GM19328 (cell line): Measurements from ENCODE around the gene FAM20C.
"Not testable (repeated sequence)": the region's sequence is repeated elsewhere in the genome, so short reads cannot be mapped to it uniquely, and the experiment has no call there.

Experiments used
- ATAC-seq: cut with Tn5 transposase; IDR thresholded peaks from one replicate; pipeline ENCODE4 v1.9.1; 2021; ENCODE audit warnings: mild to moderate bottlenecking, moderate library complexity; ENCODE audit not compliant: unreplicated experiment

The FAM20C gene

DNA sequence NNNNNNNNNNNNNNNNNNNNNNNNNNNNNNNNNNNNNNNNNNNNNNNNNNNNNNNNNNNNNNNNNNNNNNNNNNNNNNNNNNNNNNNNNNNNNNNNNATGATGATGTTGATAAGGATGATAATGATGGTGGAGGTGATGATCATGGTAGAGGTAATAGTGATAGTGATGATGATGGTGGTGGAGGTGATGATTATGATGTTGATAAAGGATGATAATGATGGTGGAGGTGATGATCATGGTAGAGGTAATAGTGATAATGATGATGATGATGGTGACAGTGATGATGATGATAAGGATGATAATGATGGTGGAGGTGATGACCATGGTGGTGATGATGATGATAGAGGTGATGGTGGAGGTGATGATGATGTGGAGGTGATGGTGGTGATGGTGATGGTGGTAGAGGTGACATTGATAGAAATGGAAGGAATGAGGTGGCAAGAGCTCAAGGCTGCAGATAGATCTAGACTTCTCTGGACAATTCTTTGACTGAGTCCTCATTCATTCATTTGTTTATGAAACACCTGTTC, 47.8 kb downstream of the FAM20C start:
- ATAC-seq, result no peak

DNA sequence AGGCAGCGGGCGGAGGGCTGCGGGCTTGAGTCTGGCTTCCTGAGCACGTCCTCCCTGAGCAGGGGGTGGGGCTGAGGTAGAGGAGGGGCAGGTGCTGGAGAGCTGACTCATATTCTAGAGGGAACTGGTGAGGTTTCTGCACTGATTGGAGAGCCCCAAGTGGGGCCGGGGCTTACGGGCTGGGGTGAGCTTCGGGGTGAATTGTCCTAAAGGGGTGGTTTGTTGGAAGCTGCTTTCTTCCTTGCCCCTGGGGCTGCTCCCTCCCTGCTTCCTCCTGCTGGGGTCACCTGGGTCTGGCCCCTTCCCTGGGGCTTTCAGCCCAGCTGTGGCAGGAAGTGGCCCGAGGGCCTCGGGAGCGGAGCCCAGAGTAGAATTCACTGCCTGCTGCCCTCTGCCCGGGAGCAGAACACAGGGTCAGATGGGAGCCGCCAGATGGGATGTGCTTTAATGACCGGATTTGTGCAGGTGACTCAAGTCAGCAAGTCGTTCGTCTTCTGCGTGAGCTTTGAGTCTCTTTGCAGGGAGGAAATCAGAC, 48.6 kb downstream of the FAM20C start:
- ATAC-seq, result no peak

DNA sequence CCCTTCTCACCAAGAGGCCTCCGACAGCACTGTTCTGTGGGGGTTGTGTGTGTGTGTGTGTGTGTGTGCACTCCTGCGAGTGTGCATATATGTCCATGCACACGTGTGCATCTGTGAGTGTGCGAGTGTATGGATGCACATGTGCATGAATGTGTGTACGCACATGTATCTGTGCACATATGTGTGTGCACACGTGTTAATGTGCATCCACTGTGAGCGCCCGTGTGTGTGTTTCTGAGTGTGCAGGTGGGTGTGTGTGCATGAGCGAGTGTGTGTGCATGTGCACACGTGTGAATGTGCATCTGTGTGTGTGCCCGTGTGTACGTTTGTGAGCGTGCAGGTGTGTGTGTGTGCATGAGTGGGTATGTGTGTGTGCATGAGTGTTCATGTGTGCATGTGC, 49.1 kb downstream of the FAM20C start:
- ATAC-seq, result no peak

DNA sequence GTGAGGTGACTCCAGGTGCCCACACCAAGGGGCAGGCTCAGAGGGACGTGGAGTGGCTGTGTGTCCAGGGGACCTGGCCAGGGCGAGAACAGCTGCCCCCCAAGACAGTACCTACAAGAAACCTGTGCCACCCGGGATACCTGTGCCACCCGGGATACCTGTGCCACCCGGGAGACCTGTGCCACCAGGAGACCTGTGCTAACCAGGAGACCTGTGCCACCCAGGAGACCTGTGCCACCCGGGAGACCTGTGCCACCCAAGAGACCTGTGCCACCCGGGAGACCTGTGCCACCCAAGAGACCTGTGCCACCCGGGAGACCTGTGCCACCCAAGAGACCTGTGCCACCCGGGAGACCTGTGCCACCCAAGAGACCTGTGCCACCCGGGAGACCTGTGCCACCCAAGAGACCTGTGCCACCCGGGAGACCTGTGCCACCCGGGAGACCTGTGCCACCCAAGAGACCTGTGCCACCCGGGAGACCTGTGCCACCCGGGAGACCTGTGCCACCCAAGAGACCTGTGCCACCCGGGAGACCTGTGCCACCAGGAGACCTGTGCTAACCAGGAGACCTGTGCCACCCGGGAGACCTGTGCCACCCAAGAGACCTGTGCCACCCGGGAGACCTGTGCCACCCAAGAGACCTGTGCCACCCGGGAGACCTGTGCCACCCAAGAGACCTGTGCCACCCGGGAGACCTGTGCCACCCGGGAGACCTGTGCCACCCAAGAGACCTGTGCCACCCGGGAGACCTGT, 50.6 kb downstream of the FAM20C start:
- ATAC-seq, result not testable (repeated sequence)

DNA sequence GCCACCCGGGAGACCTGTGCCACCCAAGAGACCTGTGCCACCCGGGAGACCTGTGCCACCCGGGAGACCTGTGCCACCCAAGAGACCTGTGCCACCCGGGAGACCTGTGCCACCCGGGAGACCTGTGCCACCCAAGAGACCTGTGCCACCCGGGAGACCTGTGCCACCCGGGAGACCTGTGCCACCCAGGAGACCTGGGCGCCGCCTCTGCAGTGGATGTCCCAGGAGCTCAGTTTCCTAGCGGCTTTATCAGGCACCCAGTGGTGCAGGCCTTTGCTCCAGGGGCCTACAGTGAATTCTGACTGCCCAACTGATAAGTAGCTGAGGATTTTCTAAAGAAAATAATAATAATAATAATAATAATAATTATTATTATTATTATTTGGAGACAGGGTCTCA, 51.2 kb downstream of the FAM20C start:
- not testable (repeated sequence) for ATAC-seq

DNA sequence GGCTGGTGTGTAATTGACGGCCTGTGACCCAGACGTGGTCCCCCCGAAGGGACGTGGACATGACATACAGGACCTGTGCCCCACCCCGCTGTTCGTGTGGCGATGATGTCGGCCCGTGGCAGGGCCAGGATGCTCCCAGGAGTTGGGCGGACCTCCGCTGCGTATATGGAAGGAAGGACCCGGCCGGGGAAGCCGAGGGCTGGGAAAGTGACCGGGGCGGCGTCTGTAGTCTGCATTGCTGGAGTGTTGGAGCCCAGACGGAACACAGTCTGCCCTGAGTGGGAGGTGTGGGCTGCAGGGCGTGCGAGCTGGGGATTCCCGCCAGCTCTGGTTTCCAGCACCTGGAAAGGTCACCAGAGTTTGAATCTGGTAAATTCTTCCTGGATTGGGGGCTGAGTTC, 52.6 kb downstream of the FAM20C start:
- no peak for ATAC-seq

DNA sequence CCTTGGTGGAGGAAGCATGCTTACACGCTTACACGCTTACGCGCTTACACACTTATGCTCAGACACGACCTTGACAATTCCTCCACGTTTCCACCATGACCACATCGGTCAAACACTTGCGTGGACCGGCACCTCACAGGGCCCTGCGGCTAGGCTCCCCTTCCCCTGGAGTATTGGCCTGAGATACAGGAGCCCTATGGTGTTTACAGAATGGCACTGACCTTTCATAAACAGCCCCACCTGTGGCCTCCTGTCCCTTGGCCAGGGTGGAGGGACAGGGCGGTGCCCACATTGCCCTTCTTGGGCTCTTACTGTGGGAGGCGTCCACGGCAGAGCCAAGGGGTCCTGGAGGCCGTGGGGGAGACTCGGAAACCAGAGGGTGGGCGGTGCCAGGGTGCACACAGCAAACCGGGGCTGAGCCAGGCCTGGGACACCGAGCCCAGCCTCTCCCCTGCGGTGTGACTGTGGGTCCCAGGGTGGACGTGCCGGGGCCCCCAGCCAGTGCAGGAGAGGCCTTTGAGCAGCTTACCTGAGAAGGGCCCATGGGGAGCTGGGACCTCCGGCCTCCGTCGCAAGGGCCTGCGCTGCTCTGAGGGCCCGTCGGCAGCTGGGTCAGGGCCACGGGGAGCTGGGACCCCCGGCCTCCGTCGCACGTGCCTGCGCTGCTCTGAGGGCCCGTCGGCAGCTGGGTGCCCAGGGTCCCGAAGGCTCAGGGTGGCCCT, 53.4 kb downstream of the FAM20C start:
- no peak for ATAC-seq

DNA sequence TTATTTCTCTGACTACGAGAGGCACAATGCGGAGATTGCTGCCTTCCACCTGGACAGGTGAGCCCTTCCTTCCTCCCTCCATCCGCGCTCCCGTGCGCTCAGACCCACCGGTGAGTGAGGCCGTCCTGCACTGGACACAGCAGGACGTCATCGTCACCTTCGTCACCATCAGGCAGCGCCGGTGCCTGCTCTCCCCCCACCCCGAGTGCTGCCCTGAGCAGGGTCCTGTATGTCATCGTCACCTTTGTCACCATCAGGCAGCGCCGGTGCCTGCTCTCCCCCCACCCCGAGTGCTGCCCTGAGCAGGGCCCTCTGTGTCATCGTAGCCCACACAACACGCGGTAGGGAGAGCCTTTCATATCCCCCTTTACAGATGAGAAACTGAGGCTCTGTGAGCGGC, 54.1 kb downstream of the FAM20C start:
- ATAC-seq, result no peak

DNA sequence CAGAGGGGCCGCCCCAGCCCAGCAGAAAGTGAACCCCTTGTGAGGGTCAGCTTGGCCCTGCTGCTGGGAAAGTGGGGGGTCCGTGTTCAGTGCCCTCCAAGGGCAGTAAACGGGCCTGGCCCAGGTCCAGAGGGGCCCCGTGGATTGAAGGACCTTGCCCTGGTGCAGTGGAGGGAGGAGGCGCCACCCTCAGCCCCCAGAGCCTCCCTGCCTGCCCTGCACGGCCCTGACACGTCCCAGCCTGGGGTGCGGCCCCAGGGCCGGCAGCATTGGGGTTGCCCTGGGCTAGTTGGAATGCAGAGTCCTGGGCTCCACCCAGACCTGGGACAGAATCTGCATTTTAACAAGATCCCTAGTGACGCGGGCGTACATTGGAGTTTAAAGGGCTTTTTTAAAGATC, 54.8 kb downstream of the FAM20C start:
- no peak for ATAC-seq

DNA sequence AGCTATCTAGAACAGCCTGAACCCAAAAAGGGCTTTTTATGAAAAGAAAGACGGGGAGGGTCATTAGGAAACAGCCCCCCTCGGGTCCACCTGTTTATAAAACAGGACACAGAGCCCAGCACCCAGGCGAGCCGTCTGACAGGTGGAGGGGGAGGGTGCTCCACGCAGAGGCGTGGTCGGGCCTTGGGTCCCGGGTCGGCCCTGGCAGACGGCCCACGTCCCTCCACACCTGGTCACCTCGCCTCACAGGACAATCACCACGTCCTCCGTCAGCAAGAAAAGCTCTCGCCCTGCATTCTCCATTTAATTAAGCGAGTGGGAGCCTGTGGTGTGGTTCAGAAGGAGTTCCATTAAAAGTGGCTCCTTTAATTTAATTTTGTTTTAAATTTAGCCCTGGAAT, 55.3 kb downstream of the FAM20C start:
- ATAC-seq, result no peak

DNA sequence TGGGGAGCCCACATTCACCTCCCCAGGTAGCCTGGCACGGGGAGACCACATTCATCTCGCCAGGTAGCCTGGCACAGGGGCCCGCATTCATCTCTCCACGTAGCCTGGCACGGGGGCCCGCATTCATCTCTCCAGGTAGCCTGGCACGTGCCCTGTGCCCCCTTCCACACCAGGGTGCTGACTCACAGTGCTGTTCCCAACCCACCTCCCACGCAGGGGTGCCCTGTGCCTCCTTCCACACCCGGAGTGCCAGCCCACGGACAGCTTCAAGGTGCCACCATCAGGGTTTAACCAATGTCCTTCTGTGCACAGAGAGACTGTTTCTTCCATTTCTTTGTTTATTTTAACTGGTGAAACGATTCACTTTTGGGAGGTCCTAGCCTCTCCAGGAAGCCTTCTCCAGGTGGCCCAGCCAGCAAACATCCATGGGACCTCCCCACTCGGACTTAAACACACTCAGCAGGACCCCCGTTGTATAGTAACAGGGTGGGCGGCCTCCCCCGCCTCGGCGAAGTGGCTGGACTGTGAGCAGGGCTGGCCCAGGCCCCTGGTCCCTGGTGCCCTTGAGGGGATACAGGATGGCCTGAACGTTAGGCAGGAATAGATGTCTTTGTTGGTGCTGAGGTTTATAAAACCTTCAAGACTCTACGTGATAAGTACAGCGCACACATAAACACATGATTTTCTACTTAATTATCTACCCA, 56.5 kb downstream of the FAM20C start:
- ATAC-seq, result no peak

DNA sequence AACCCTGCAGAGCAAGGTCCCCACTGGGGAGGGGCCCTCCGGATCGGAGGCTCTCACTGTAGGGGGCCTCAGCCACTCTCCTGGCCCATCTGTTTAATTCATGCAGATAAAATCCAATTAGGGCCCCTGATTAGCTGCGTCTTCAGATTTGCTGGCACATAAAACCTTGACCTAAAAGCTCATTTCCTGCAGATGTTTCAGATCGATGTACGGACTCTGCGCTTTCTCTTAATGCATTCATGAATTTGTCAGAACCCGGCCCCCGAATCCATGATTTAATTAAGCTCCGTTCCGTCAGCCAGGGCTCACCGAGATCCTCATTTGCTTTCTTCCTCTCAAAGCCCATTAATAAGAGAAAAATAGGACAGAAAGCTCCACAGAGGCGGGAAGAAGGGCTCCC, 57.6 kb downstream of the FAM20C start:
- ATAC-seq, result no peak

DNA sequence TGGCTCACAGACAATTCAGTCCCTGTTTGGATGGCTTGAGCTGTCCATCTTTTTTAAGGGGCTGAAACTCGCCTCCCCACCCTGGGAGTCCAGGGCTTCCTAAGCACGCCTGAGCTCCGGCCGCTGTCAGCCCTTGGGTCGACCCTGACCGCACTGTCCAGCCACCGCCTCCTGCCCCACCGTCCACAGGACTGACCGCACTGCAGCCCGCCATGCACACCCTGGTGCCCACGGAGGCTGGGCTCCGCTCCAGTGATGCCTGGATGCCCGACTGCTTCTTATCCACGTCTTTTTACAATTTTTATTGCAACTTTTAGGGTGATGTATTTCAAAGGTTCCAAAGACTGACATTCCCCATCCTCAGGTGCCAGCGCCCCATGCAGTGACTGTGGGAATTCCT, 58.2 kb downstream of the FAM20C start:
- no peak for ATAC-seq

DNA sequence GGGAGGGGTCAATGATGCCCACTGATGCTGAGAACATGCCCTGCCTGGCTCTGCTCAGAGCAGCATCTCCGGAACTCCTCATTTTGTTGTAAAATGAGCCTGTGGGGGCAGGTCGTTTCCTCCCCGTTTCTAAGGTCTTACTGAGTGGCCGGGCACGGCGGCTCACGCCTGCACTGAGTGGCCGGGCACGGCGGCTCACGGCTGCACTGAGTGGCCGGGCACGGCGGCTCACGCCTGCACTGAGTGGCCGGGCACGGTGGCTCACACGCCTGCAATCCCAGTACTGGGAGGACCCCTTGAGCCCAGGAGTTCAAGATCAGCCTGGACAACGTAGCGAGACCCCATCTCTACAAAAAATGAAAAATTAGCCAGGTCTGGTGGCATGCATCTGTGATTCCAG, 58.6 kb downstream of the FAM20C start:
- ATAC-seq, result no peak

DNA sequence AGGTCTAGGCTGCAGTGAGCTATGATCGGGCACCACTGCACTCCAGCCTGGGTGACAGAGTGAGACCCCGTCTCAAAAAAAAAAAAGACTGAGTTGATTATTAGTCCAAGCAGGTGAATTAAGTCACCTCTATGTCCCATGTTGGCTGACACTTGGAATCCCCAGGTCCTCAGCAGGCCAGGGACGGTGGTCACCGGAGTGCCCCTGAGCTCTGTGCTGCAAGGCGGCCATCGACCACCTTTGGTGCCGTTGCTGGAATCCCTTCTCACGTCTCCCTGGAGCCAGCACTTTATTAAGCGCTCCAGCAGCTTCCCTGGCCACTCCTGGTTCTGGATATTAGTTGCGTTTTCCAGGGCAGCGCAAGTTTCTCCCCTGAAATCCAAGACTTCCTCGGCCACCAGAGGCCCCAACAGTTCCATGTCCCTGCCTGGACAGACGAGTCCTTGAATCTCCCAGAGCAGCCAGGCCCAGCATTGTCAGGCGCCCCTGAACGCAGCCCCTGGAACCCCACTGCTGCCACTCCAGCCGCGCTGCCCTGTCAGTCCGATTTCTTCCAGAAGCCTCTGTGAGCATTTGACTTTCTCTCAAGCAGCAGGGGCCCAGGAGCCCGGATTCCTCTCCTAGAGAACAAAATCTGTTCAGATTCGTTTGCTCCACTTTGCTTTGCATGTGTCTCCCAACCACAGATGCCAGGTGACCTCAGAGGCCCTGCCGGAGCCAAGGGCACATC, 59.2 kb downstream of the FAM20C start:
- no peak for ATAC-seq

DNA sequence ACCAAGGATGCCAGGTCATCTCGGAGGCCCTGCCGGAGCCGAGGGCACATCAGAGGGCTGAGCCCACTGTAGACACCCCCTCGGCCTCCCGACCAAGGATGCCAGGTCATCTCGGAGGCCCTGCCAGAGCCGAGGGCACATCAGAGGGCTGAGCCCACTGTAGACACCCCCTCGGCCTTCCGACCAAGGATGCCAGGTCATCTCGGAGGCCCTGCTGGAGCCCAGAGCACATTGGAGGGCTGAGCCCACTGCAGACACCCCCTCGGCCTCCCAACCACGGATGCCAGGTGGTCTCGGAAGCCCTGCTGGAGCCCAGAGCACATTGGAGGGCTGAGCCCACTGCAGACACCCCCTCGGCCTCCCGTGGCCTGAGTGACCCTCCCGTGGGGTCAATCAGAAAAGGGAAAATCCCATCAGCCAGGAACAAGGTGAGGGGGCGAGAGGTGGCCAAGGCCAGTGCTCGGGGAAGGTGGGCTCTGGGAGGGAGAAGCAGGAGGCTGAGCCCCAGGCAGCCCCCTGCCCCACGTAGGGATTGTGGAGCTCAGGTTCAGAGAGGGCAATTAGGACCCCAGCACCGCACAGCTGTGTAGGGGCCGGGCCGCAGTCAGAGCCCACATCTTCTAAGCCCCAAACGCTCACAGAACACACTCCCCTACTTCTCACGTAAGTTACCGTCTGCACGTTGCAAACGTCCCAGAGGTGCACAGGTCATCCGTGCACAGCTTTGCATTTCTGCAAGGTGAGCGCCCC, 60.0 kb downstream of the FAM20C start:
- ATAC-seq, result no peak

DNA sequence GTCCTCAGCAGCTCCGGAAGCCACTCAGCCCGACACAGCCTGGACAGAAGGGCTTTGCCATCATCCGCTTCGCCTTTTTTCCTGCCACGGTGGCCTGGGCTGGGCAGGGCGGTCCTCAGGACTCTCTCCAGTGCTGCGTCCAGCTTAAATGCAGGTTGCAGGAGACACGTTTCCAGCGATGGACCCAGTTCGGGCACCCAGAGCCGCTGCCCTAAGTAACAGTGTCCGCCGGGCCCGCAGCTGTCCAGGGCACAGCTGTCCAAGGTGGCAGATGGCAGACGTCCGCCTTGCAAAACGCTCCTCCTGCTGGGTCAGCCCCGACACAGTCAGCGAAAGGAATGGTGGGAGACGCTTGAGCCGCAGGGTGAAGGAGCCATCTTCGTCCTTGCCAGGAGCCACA, 60.6 kb downstream of the FAM20C start:
- no peak for ATAC-seq

DNA sequence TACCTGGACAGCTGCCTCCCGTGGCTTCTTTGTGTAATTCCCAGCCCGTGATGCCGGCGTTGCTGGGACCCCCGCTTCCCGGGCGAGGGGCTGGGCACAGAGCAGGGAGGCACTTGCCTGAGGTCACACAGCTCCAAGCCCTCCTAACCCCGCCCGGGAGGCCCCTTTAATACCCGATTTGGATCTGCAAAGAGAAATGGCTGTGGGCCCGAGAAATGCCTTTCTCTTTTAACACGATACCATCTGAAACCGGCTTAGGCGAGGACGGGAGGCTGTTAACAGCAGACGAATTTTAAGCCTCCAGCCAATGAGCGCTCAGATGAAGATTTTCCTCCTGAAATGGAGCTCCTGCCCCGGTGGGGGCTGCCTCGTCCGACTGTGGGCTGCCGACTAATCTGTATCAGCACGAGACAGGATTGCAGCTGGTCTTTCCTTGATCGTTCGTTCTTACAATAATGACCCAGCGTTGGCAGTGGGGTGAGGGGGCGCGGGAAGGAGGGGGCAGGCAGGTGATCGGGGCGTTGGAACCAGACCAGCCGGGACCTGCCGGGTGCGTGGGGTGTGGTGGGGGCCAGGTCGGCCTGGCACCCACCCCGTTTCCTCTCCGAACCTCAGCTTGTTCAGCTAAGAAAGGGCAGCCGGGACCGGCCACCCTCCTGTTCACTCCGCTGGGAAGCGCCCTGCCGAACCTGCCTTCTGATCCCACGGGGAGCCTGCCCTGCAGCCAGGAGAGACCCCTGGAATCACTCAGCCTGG, 61.4 kb downstream of the FAM20C start:
- no peak for ATAC-seq

DNA sequence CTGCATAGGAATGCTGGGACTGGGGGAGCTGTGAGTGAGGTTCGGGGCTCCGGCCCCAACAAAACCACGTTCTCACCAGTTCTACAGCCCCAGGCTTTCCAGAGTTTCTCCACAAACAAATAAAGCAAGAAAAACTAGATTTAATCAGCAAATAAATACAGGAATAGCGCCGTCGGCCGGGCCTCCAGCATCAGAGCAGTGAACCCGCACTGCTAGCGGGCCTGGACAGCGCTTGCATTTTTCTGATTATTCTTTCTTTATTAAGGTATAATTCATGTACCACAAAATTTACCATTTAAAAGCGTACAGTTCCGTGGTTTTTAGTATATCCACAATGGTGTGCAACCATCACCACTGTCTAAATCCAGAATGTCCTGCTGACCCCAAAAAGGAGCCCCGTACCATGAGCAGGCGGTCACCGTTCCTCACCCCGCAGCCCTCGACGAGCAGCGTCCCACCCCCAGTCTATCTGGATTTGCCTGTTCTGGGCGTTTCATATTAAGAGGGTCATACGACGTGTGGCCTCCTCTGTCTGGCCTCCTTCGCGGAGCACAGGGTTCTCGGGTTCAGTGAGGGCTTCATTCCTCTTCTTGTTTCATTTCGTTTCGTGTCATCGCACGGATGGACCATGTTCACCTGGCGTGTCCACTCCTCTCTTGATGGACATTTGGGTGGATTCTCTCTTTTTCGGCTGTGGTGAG, 62.1 kb downstream of the FAM20C start:
- no peak for ATAC-seq
